ENCODE results near the gene SYNE1. TPM values are rescaled to one million over a fixed set of nuclear protein-coding genes. Genes with fewer than 3 reads are reported as not detected.

SYNE1 gene
- total and polyA plus RNA-seq, 2 of the 8 experiments (the other 6 are each of a cell fraction or from before 2014, with no cell fraction given), result 2.8 to 5.5 TPM

DNA sequence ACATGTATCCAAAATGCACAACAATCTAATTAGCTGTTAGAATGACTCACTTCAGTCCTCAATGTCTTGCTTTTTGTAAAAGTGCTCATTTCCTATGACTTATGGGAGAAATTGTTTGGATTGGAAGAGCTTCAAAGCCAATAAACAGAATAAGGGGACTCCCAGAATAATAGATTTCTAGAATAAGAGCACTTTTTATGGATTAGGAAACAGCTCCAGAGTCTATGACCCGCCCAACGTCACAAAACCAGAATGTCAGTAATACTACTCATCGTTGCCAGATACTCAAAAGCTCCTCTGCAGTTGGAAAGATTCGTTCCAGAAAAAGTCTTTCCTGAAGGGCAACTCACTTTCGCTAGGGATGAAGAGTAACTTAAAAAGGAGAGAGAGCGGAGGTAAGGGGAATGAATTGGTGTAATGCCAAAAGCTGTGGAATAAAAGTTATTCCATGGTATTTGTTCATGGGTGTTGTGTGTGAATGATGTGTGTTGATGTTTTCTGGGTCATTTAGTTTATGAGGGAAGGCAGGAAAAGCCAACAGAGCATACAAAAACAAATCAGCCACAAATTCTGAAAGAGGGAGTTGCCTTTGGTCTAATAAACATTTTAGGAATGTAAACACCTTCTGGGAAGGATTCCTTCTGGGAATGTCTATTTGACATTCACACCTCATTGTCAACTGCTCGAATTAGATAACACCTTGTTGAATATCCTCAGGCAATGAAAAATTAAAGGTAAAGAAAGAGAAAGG is 64.6 kb downstream of the SYNE1 start (continued):
- no peak for TF ChIP-seq TAF7 (optimal IDR thresholded peaks at IDR 0.05; ENCODE audit: borderline replicate concordance, low read depth, low read length)
- TF ChIP-seq ASH2L (IDR thresholded peaks at IDR 0.05; ENCODE audit: low read length), result no peak
- no peak for TF ChIP-seq CHD1 (IDR thresholded peaks at IDR 0.05; ENCODE audit: low read depth, low read length)
- TF ChIP-seq CEBPB (IDR thresholded peaks at IDR 0.05; ENCODE audit: low read depth, low read length), result no peak
- TF ChIP-seq SP2 (IDR thresholded peaks at IDR 0.05; ENCODE audit: low read length), result no peak
- no peak for TF ChIP-seq CBX5 (IDR thresholded peaks at IDR 0.05; ENCODE audit: low read depth, low read length)

Measured in H1 (cell line).